ENCODE measurements around the gene PFKFB4.

GRCh38 chr3:48592519-48593087 lies 36.0 kb upstream of the PFKFB4 start:
- TF ChIP-seq ZSCAN30 (tag by site-specific recombination; IDR thresholded peaks at IDR 0.05) (no peak), BCL11A (tag by site-specific recombination; IDR thresholded peaks at IDR 0.05; ENCODE audit: low read depth) (no peak), RBAK (tag by site-specific recombination; IDR thresholded peaks at IDR 0.05) (no peak), SETDB1 (IDR thresholded peaks at IDR 0.05; ENCODE audit: insufficient read length, low read length) (no peak), ZNF121 (tag by site-specific recombination; IDR thresholded peaks at IDR 0.05) (no peak), ZEB2 (tag by site-specific recombination; IDR thresholded peaks at IDR 0.05) (no peak), ZNF184 (tag by site-specific recombination; IDR thresholded peaks at IDR 0.05) (no peak), CTCF (tag by site-specific recombination; IDR thresholded peaks at IDR 0.05) (no peak), ZBTB49 (tag by site-specific recombination; IDR thresholded peaks at IDR 0.05; ENCODE audit: low read depth) (no peak), ZBTB10 (tag by site-specific recombination; IDR thresholded peaks at IDR 0.05) (no peak), REST (tag by site-specific recombination; IDR thresholded peaks at IDR 0.05) (no peak)
